HEK293 (cell line): ENCODE data around the gene TMEM41A.

Experiments used
- CTCF ChIA-PET: fragments of 350-600 bp; formaldehyde crosslinking; extraction: SDS; loops from one replicate; lab custom pipeline; 2021; ENCODE audit warnings: antibody characterized with exemption; lab: Yijun Ruan, JAX
- POLR2A ChIA-PET: fragments of 300-600 bp; formaldehyde crosslinking; extraction: SDS; loops from one replicate; lab custom pipeline; 2020; ENCODE audit warnings: antibody characterized with exemption, inconsistent platforms; lab: Yijun Ruan, JAX
- H3K27ac ChIP-seq: fragments of 200-500 bp; sonication (Bioruptor generic); 2 replicates; pipeline ENCODE4 v1.5.1; 2014; ENCODE audit warnings: low read depth, low read length, control low read depth, inconsistent platforms; ENCODE audit errors: extremely low read depth
- H3K36me3 ChIP-seq, 2 experiments: fragments of 200-500 bp in 1 of 2; sonication (Bioruptor generic) in 1 of 2; 1 replicate in 1 of 2; 2 replicates in 1 of 2; pipeline ENCODE4 v1.5.1; 2014 to 2017; ENCODE audit warnings: inconsistent platforms in 2 of 2, low read length in 2 of 2; ENCODE audit not compliant: control insufficient read depth in 2 of 2, insufficient read depth in 1 of 2
- H3K4me1 ChIP-seq: fragments of 200-500 bp; sonication (Bioruptor generic); 2 replicates; pipeline ENCODE4 v1.5.1; 2014; ENCODE audit warnings: mild to moderate bottlenecking, low read length, inconsistent platforms; ENCODE audit not compliant: control insufficient read depth, insufficient read depth
- H3K4me3 ChIP-seq: 2 replicates; pipeline ENCODE4 v1.5.1; 2011; ENCODE audit warnings: low read depth, mild to moderate bottlenecking, control low read depth, low read length, moderate library complexity
- H3K9me3 ChIP-seq: fragments of 200-500 bp; sonication (Bioruptor generic); 2 replicates; pipeline ENCODE4 v1.5.1; 2014; ENCODE audit warnings: low read depth, low read length, inconsistent platforms; ENCODE audit not compliant: control insufficient read depth, insufficient read depth
- KLF16 ChIP-seq: fragments of 450-650 bp; formaldehyde crosslinking; IDR thresholded peaks from 2 replicates; pipeline ENCODE4 v1.5.1; 2017; ENCODE audit warnings: missing biosample characterization, missing genetic modification characterization
- SALL2 ChIP-seq: fragments of 450-650 bp; formaldehyde crosslinking; IDR thresholded peaks from 2 replicates; pipeline ENCODE4 v1.5.0; 2017; ENCODE audit warnings: missing biosample characterization, mild to moderate bottlenecking, missing genetic modification characterization, borderline replicate concordance
- TRIM28 ChIP-seq: IDR thresholded peaks from 2 replicates; pipeline ENCODE4 v1.6.1; 2011; ENCODE audit warnings: low read length, control low read depth, borderline replicate concordance
- WT1 ChIP-seq: fragments of 450-650 bp; formaldehyde crosslinking; IDR thresholded peaks from 2 replicates; pipeline ENCODE4 v1.5.1; 2016; ENCODE audit warnings: missing biosample characterization, missing genetic modification characterization
- ZBTB21 ChIP-seq: fragments of 450-650 bp; formaldehyde crosslinking; IDR thresholded peaks from 2 replicates; pipeline ENCODE4 v1.5.1; 2017; ENCODE audit warnings: missing biosample characterization, missing genetic modification characterization
- ZFP41 ChIP-seq: fragments of 450-650 bp; formaldehyde crosslinking; IDR thresholded peaks from 2 replicates; pipeline ENCODE4 v1.5.1; 2016; ENCODE audit warnings: missing biosample characterization, missing genetic modification characterization, borderline replicate concordance
- ZNF148 ChIP-seq: fragments of 450-650 bp; formaldehyde crosslinking; IDR thresholded peaks from 2 replicates; pipeline ENCODE4 v1.5.0; 2017; ENCODE audit warnings: missing biosample characterization, missing genetic modification characterization, borderline replicate concordance
- ZNF248 ChIP-seq: fragments of 450-650 bp; formaldehyde crosslinking; IDR thresholded peaks from 2 replicates; pipeline ENCODE4 v1.5.1; 2017; ENCODE audit warnings: missing biosample characterization, missing genetic modification characterization
- ZNF26 ChIP-seq: fragments of 450-650 bp; formaldehyde crosslinking; IDR thresholded peaks from 2 replicates; pipeline ENCODE4 v1.5.1; 2016; ENCODE audit warnings: missing biosample characterization, missing genetic modification characterization
- ZNF274 ChIP-seq, 2 experiments: fragments of 200-500 bp in 1 of 2; fragments of 450-650 bp in 1 of 2; sonication (Bioruptor generic) in 1 of 2; formaldehyde crosslinking in 1 of 2; IDR thresholded peaks; 2 replicates each; pipeline versions ENCODE4 v1.5.1 to v1.6.1; 2014 to 2016; ENCODE audit warnings: borderline replicate concordance in 1 of 2, inconsistent platforms in 1 of 2, low read length in 1 of 2, missing biosample characterization in 1 of 2, missing genetic modification characterization in 1 of 2
- ZNF366 ChIP-seq: fragments of 450-650 bp; formaldehyde crosslinking; conservative IDR thresholded peaks from 2 replicates; pipeline ENCODE4 v1.5.1; 2016; ENCODE audit warnings: missing biosample characterization, missing genetic modification characterization
- ZNF488 ChIP-seq: fragments of 450-650 bp; formaldehyde crosslinking; IDR thresholded peaks from 2 replicates; pipeline ENCODE4 v1.5.1; 2016; ENCODE audit warnings: missing biosample characterization, missing genetic modification characterization
- ZNF626 ChIP-seq: fragments of 450-650 bp; sonication (Bioruptor Pico); formaldehyde crosslinking; IDR thresholded peaks from 2 replicates; pipeline ENCODE4 v1.5.1; 2018; ENCODE audit warnings: missing biosample characterization, missing genetic modification characterization, inconsistent platforms
- ZXDB ChIP-seq: fragments of 450-650 bp; formaldehyde crosslinking; IDR thresholded peaks from 2 replicates; pipeline ENCODE4 v1.5.1; 2016; ENCODE audit warnings: missing biosample characterization, missing genetic modification characterization
- TF ChIP-seq, protein P1 (sequence below): fragments of 450-650 bp; formaldehyde crosslinking; IDR thresholded peaks from 2 replicates; pipeline ENCODE4 v1.5.1; 2016; ENCODE audit warnings: missing biosample characterization, missing genetic modification characterization
- TF ChIP-seq, protein P2 (sequence below): fragments of 450-650 bp; formaldehyde crosslinking; IDR thresholded peaks from 2 replicates; pipeline ENCODE4 v1.5.1; 2016; ENCODE audit warnings: missing biosample characterization, missing genetic modification characterization

The TMEM41A gene

DNA sequence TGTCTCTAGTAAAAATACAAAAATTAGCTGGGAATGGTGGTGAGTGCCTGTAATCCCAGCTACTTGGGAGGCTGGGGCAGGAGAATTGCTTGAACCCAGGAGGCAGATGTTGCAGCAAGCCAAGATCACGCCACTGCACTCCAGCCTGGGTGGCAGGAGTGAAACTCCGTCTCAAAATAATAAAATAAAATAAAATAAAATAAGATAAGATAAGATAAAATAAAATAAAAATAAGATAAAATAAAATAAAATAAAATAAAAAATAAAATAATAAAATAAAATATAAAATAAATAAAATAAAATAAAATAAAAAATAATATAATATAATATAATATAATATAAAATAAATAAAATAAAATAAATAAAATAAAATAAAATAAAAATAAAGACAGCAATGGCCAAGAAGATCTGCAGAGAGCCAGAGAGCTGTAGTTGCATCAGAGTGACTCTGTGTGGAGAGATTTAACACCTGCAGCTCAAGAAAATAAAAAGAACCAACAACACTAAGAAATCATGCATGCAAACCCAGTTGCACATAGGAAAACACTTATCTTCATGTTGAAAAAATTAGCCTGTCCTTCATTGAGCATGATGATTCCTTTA lies 27.6 kb upstream of the TMEM41A start:
- Histone ChIP-seq H3K4me1 (no peaks in the 10 kb centered on the region), H3K9me3 (no peaks in the 10 kb centered on the region), H3K36me3 (no peaks in the 10 kb centered on the region), H3K27ac (no peak overlapping the region), H3K4me3 (no peak overlapping the region)
- POLR2A ChIA-PET = no interaction called here
- CTCF ChIA-PET = no interaction called here
- no peak for TF ChIP-seq WT1 (tag by site-specific recombination)
- TF ChIP-seq ZNF626 (tag by site-specific recombination) = no peak
- no peak for TF ChIP-seq SALL2 (tag by site-specific recombination)
- no peak for TF ChIP-seq KLF16 (tag by site-specific recombination)
- TF ChIP-seq ZFP41 = no peak
- no peak for TF ChIP-seq ZNF366 (tag by site-specific recombination)
- TF ChIP-seq, protein P1, sequence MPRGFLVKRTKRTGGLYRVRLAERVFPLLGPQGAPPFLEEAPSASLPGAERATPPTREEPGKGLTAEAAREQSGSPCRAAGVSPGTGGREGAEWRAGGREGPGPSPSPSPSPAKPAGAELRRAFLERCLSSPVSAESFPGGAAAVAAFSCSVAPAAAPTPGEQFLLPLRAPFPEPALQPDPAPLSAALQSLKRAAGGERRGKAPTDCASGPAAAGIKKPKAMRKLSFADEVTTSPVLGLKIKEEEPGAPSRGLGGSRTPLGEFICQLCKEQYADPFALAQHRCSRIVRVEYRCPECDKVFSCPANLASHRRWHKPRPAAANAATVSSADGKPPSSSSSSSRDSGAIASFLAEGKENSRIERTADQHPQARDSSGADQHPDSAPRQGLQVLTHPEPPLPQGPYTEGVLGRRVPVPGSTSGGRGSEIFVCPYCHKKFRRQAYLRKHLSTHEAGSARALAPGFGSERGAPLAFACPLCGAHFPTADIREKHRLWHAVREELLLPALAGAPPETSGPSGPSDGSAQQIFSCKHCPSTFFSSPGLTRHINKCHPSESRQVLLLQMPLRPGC (tag by site-specific recombination) = no peak
- no peak for TF ChIP-seq ZNF148 (tag by site-specific recombination)
- no peak for TF ChIP-seq ZNF488 (tag by site-specific recombination)
- TF ChIP-seq, protein P2, sequence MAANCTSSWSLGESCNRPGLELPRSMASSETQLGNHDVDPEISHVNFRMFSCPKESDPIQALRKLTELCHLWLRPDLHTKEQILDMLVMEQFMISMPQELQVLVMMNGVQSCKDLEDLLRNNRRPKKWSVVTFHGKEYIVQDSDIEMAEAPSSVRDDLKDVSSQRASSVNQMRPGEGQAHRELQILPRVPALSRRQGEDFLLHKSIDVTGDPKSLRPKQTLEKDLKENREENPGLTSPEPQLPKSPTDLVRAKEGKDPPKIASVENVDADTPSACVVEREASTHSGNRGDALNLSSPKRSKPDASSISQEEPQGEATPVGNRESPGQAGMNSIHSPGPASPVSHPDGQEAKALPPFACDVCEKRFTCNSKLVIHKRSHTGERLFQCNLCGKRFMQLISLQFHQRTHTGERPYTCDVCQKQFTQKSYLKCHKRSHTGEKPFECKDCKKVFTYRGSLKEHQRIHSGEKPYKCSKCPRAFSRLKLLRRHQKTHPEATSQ (tag by site-specific recombination) = no peak
- TF ChIP-seq ZXDB (tag by site-specific recombination) = no peak
- no peak for TF ChIP-seq ZNF26 (tag by site-specific recombination)
- no peak for TF ChIP-seq ZBTB21
- no peak for TF ChIP-seq ZNF248
- TF ChIP-seq ZNF274 (IDR thresholded peaks at IDR 0.05; ENCODE audit: low read length) = no peak
- no peak for TF ChIP-seq ZNF274 (tag by site-specific recombination; IDR thresholded peaks at IDR 0.05; ENCODE audit: borderline replicate concordance)
- no peak for TF ChIP-seq TRIM28
